K562 (cell line): ENCODE measurements around the gene WNT8A.
"Not testable (repeated sequence)": the region's sequence is repeated elsewhere in the genome, so short reads cannot be mapped to it uniquely, and the experiment has no call there.

ENCODE experiments used
- ARID3A ChIP-seq: IDR thresholded peaks from 2 replicates; pipeline ENCODE4 v1.6.1; 2012; ENCODE audit warnings: low read depth, low read length, improper control_type of control experiment, borderline replicate concordance
- EP300 ChIP-seq: IDR thresholded peaks from 2 replicates; pipeline ENCODE4 v1.6.1; 2012; ENCODE audit warnings: low read length, improper control_type of control experiment
- EZH2 ChIP-seq: IDR thresholded peaks from 2 replicates; pipeline ENCODE4 v1.6.1; 2012; ENCODE audit warnings: low read depth, mild to moderate bottlenecking, inconsistent platforms, low read length, borderline replicate concordance
- POLR2AphosphoS5 ChIP-seq: IDR thresholded peaks from 2 replicates; pipeline ENCODE4 v1.6.1; 2011; ENCODE audit warnings: mild to moderate bottlenecking, low read depth, low read length, moderate library complexity; ENCODE audit not compliant: control insufficient read depth, insufficient read depth
- RNF219 ChIP-seq: fragments of 250-450 bp; sonication (Bioruptor Pico); IDR thresholded peaks from 2 replicates; pipeline ENCODE4 v1.5.0; 2022; ENCODE audit warnings: mild to moderate bottlenecking
- SP2 ChIP-seq: IDR thresholded peaks from 2 replicates; pipeline ENCODE4 v1.6.1; 2011; ENCODE audit warnings: mild to moderate bottlenecking, low read depth, low read length, moderate library complexity; ENCODE audit not compliant: poor library complexity, severe bottlenecking; ENCODE audit errors: extremely low read depth
- TAF1 ChIP-seq: IDR thresholded peaks from 2 replicates; pipeline ENCODE4 v1.6.1; 2011; ENCODE audit warnings: mild to moderate bottlenecking, low read length, moderate library complexity; ENCODE audit not compliant: insufficient read depth, control insufficient read depth, severe bottlenecking; ENCODE audit errors: extremely low read depth
- ZNF561 ChIP-seq: fragments of 450-650 bp; formaldehyde crosslinking; conservative IDR thresholded peaks from 2 replicates; pipeline ENCODE4 v1.4.0; 2020; ENCODE audit warnings: mild to moderate bottlenecking, moderate library complexity
- ZZZ3 ChIP-seq: fragments of 450-650 bp; IDR thresholded peaks from 2 replicates; pipeline ENCODE4 v1.6.1; 2016; ENCODE audit warnings: antibody characterized with exemption, mild to moderate bottlenecking, moderate library complexity

- TF ChIP-seq ZZZ3, EZH2, EP300, TAF1, RNF219, SP2, ZNF561, POLR2AphosphoS5, ARID3A: not testable (repeated sequence)
These were observed 13.8 kb upstream of the WNT8A start for GRCh38 chr5:138070026-138070425.
